Lung microvascular endothelial cell (primary cell): ENCODE data around the gene YTHDC2. TPM values are rescaled to one million over a fixed set of nuclear protein-coding genes. Genes with fewer than 3 reads are reported as not detected.

ENCODE experiments used
- DNase-seq, 2 donors: peaks; one replicate each; pipeline versions ENCODE4 v3.0.0 to v3.0.0-alpha.2; 2010; ENCODE audit warnings: low read depth in 2 of 2
- total RNA-seq: library from RNA; depleted of rRNA; stranded (reverse); fragments of >200 nt; gene quantifications from 2 replicates; pipeline ENCODE4 v1.2.1, GENCODE V29; 2014

The YTHDC2 gene
- 25.3 and 37.1 TPM in 2 replicates for total RNA-seq

GRCh38 chr5:113513384-113514288, at the start of gene YTHDC2:
TSS of gene YTHDC2 (plus strand) at chr5:113513694. CDS start at chr5:113513896, 202 bp downstream.
- DNase-seq, result peak; percentile 90

- DNase-seq, result no peak
These were observed 39.3 kb upstream of the YTHDC2 start for GRCh38 chr5:113474100-113474728.

GRCh38 chr5:113478691-113479090, 34.8 kb upstream of the YTHDC2 start:
- no peak for DNase-seq

GRCh38 chr5:113480243-113480642, 33.3 kb upstream of the YTHDC2 start:
- no peak for DNase-seq

- peak; percentile 9 to 10 for DNase-seq
These were observed 26.1 kb upstream of the YTHDC2 start for GRCh38 chr5:113487416-113487780.

- DNase-seq, result peak; percentile 68 to 90
These were observed 25.5 kb upstream of the YTHDC2 start, which contains the start of gene MCC for GRCh38 chr5:113487781-113488644. TSS of gene MCC (minus strand) at chr5:113488453.

DNA sequence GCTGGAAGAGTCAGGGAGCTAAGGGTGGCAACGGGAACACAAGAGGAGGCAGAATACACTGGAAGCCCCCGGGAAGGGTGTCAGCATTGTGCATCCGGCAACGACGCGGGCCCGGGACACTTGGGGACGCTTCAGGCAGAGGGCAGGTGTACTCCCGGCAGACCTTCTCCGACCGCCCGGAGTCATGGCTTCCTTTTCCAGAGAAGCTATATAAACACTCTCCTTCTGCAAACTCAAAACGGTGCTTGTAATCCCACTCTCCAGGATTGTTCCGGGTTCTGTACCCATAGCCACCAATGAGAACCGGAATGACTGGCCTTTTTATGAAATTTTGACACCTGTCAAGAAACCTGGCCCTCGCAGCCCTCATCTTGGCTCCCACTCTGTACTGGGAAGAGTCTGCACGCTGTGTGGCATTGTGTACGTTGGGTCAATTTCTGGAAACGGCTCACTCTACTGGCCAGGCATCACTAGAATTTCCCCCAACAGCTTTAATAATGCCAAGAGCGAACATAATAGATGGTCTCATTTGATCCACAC, 24.8 kb upstream of the YTHDC2 start:
- no peak for DNase-seq

DNA sequence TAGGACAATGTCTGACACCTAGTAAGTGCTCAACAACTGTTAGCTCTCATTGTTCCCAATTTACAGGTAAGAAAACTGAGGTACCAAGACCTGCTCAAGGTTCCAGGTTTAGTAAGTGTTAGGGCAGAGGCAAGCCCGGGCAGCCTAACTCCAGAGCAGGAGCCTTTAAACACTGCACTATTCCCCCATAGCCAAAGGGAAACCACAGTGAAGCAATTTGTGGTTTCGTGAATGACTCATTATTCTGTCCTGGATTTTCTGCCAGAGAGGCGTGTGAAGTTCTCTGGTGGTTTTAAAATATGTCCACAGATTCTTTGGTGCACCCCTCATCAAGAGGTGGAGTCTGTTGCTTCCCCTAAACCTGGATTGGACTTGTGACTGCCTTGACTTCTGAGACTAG, 24.2 kb upstream of the YTHDC2 start:
- DNase-seq, result peak in 1 of 2 donors; percentile 92

GRCh38 chr5:113490317-113490716, 23.2 kb upstream of the YTHDC2 start:
- DNase-seq, result no peak

DNA sequence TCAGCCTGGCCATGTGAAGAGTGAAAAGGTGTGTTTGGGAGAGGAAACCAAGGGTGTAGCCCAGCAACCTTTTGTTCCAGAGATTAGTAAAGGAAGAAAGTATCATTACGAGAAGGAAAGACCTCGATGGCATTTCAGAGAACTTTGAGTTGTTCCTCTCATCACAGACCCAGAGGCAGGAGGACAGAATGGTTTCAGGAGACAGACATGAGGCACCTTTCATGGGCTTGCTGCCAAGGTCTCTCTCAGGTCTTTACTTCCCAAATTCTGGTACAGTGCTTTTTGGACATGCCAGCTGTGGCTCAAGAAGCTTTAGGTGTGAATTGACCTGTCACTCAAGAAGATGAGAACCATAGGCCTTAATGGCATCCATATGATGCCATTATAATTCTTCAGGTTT, 22.5 kb upstream of the YTHDC2 start:
- DNase-seq, result no peak

GRCh38 chr5:113493446-113493845, 20.0 kb upstream of the YTHDC2 start:
- DNase-seq, result no peak

- DNase-seq, result peak in 1 of 2 donors; percentile 75
These were observed 18.1 kb upstream of the YTHDC2 start for GRCh38 chr5:113495422-113495841.

GRCh38 chr5:113502073-113502472, 11.4 kb upstream of the YTHDC2 start:
- DNase-seq, result no peak

DNA sequence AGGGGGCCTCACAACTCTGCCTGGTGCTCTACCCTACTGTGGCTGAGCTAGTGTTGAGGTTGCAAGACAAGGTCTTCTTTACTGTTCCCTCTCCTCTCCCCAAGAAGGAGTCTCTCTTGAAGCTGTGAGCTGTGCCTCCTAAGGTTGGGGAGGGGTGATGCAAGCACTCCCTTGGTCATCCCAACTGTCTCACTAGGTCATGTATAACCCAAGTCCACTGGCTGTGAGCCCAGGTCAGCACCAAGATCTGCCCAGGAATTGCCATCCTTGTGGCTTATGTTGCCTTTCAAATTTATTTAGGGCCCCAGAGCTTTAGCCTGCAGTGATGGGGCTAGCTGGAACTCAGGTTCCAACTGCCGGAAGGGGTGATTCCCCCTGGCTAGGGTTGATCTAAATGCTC, 10.3 kb upstream of the YTHDC2 start:
- DNase-seq, result no peak

DNA sequence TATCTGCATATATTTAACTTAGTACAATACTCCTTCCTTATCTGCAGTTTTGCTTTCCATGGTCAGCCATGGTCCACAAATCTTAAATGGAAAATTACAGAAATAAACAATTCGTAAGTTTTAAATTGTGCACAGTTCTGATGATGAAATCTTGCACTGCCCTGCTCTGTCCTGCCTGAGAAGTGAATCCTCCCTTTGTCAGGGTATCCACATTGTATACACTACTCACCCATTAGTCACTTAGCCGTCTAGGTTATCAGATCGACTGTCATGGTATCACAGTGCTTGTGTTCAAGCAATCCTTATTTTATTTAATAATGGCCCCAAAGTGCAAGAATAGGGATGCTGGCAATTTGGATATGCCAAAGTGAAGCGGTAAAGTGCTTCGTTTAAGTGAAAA, 8.3 kb upstream of the YTHDC2 start:
- peak in 1 of 2 donors; percentile 17 for DNase-seq

DNA sequence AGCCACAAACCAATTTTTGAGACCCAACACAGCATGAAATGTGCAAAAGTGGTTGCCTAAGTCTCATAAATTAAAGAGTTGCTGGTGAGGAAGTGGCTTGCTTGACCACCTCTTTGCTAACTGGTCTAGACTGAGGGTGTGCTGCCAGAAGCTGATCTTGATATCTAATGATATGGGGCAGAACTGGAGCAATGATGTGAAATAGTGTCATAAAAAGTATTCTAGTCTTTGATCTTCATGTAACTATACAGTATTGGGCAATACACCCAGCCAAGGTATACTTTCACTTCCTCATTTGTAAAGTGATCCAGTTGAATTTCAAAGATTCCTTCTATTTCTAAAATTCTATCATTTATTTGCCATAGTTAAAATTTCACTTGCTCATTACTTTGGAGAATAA, 5.9 kb upstream of the YTHDC2 start:
- DNase-seq, result no peak

DNA sequence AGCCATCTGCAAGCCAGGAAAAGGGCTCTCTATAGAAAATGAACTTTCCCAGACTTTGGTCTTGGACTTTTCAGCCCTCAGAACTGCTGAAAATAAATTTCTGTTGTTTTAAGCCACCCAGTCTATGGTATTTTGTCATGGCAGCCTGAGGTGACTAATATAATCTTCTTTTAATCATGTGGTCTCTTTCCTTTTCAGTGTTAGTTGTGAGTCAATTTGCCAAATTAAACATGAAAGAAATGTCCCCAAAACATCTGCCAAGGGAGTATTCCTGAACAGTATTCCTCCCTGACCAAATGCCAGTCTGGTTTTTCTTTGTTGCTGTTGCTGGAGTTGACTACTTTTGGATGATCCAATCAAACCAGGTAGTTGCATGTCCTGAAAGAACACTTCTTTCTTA, 4.7 kb upstream of the YTHDC2 start:
- no peak for DNase-seq

DNA sequence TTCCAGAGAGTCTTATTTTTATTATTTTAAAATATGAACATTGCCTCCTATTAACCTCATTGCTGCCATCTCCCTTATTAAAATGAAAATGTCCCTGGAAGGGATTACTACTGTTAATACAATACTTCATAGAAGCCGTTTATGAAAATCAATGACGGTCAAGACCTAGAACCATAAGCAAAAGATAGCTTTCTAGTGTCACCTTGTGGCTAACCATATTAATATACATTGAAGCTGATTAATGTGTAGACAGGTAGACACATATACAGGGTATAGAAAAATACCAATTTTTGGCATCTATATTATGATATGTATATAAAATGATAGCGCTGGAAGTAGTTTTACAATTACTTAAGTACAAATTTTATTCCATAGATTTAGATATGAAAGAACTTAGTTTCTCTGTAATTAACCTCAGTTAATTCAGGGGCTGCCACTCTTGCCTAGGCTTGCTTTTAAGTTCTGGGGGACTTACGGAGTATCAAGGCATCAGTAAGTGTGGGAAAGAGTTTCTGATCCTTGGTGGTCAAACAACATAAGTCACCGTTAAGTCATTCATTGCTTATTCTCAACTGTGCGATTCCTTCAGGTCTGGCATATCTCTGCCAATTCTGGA, 2.5 kb upstream of the YTHDC2 start:
- peak; percentile 73 to 77 for DNase-seq

GRCh38 chr5:113512341-113512740, 1.2 kb upstream of the YTHDC2 start:
- DNase-seq, result no peak

DNA sequence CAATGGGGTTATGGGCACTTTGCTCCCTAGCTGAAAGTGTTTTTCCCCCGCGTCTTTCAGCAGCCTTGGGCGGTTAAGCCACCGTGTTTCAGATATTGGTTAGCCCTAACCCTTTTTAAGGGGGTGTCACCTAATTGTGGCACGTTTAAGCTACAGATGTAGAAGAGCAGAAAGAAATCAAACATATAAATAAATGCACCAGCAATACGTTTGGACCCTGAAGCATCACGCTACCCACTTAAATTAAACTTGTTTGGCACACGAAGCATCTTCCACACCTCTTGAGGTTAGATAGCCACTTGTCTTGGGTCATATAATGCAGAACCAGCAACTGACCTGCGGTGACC, 768 bp downstream of the YTHDC2 start:
- no peak for DNase-seq

GRCh38 chr5:113518884-113519283, 5.4 kb downstream of the YTHDC2 start:
- no peak for DNase-seq
